Cardiac muscle cell (in vitro differentiated cells and primary cell): Measurements from ENCODE around the gene PAF1. TPM values are rescaled to one million over a fixed set of nuclear protein-coding genes. Genes with fewer than 3 reads are reported as not detected.

Experiments
- DNase-seq, 2 donors: peaks; one replicate each; pipeline versions ENCODE4 v3.0.0 to v3.0.0-alpha.2; 2010 to 2017; ENCODE audit warnings: low read depth in 1 of 2, low spot score in 1 of 2
- H3K27ac ChIP-seq: fragments of 200-600 bp; sonication (generic); 2 replicates; pipeline ENCODE4 v1.5.1; 2016
- H3K27me3 ChIP-seq: fragments of 200-600 bp; sonication (generic); 2 replicates; pipeline ENCODE4 v1.6.0; 2016; ENCODE audit warnings: control low read depth
- H3K36me3 ChIP-seq: fragments of 200-600 bp; sonication (generic); 2 replicates; pipeline ENCODE4 v1.5.1; 2016; ENCODE audit warnings: control low read depth
- H3K4me1 ChIP-seq: fragments of 200-600 bp; sonication (generic); 2 replicates; pipeline ENCODE4 v1.8.1; 2017; ENCODE audit warnings: low read depth, mild to moderate bottlenecking, mixed run types
- H3K4me3 ChIP-seq: fragments of 200-600 bp; sonication (generic); 2 replicates; pipeline ENCODE4 v1.5.1; 2016; ENCODE audit warnings: mild to moderate bottlenecking
- H3K9me3 ChIP-seq: fragments of 200-600 bp; sonication (generic); 2 replicates; pipeline ENCODE4 v1.5.1; 2017; ENCODE audit warnings: low read depth, mild to moderate bottlenecking, control low read depth
- CTCF ChIP-seq: IDR thresholded peaks from 2 replicates; pipeline ENCODE4 v1.5.1; 2012; ENCODE audit warnings: low read depth, mild to moderate bottlenecking, low read length
- polyA plus RNA-seq: library from polyadenylated mRNA; unstranded; fragments of >200 nt; fragmentation: Nextera tagmentation; extraction: Ambion mirVana; gene quantifications from 2 replicates; pipeline ENCODE4 v1.2.1, GENCODE V29; 2016
- total RNA-seq: library from RNA; depleted of rRNA; stranded (reverse); fragments of >200 nt; gene quantifications from 2 replicates; pipeline ENCODE4 v1.2.3, GENCODE V29; 2016

The PAF1 gene
- total and polyA plus RNA-seq, 2 experiments from 2014 or later: 61.9 to 78.3 TPM

GRCh38 chr19:39406656-39407409 is 15.9 kb upstream of the PAF1 start, which contains the start of gene ZFP36:
TSS of gene ZFP36 (plus strand) at chr19:39406847. CDS start at chr19:39406905, 58 bp downstream.
- peak; percentile 90 for DNase-seq
- peak within 1 kb of the TSS; percentile 86 for H3K27ac ChIP-seq
- TF ChIP-seq CTCF: no peak
- H3K36me3 ChIP-seq: no peaks in the 10 kb centered on the region
- H3K27me3 ChIP-seq: no peaks in the 10 kb centered on the region
- peak within 1 kb of the TSS; percentile 89 for H3K4me3 ChIP-seq
- no peaks in the 10 kb centered on the region for H3K9me3 ChIP-seq
- peaks cover 27% of the 10 kb centered on the region for H3K4me1 ChIP-seq

GRCh38 chr19:39405958-39406655 is 15.2 kb upstream of the PAF1 start:
- no peak for DNase-seq
- H3K4me1 ChIP-seq: peaks cover 27% of the 10 kb centered on the region
- TF ChIP-seq CTCF: no peak
- no peaks in the 10 kb centered on the region for H3K36me3 ChIP-seq
- peak overlapping the region; percentile 21 for H3K27ac ChIP-seq
- peak overlapping the region; percentile 89 for H3K4me3 ChIP-seq
- no peaks in the 10 kb centered on the region for H3K27me3 ChIP-seq
- H3K9me3 ChIP-seq: no peaks in the 10 kb centered on the region

- peaks cover 20% of the 10 kb centered on the region for H3K4me1 ChIP-seq
- H3K27me3 ChIP-seq: no peaks in the 10 kb centered on the region
- H3K4me3 ChIP-seq: no peak overlapping the region
- no peaks in the 10 kb centered on the region for H3K9me3 ChIP-seq
- no peaks in the 10 kb centered on the region for H3K36me3 ChIP-seq
- no peak for DNase-seq
- no peak for TF ChIP-seq CTCF
- H3K27ac ChIP-seq: no peak overlapping the region
Observed at GRCh38 chr19:39405261-39405957, 14.5 kb upstream of the PAF1 start.

- no peak for TF ChIP-seq CTCF
- Histone ChIP-seq H3K4me3 (peak overlapping the region; percentile 29), H3K36me3 (no peaks in the 10 kb centered on the region), H3K4me1 (peaks cover 19% of the 10 kb centered on the region), H3K27ac (peak overlapping the region; percentile 91), H3K27me3 (no peaks in the 10 kb centered on the region), H3K9me3 (no peaks in the 10 kb centered on the region)
- DNase-seq: peak; percentile 60 to 100
Observed at GRCh38 chr19:39403331-39404312, 12.7 kb upstream of the PAF1 start.
